ENCODE results near the gene GRM7. TPM values are rescaled to one million over a fixed set of nuclear protein-coding genes. Genes with fewer than 3 reads are reported as not detected.

GRM7 gene
- total and polyA plus RNA-seq, 2 of the 4 experiments (the other 2 are of a cell fraction) = not detected

DNA sequence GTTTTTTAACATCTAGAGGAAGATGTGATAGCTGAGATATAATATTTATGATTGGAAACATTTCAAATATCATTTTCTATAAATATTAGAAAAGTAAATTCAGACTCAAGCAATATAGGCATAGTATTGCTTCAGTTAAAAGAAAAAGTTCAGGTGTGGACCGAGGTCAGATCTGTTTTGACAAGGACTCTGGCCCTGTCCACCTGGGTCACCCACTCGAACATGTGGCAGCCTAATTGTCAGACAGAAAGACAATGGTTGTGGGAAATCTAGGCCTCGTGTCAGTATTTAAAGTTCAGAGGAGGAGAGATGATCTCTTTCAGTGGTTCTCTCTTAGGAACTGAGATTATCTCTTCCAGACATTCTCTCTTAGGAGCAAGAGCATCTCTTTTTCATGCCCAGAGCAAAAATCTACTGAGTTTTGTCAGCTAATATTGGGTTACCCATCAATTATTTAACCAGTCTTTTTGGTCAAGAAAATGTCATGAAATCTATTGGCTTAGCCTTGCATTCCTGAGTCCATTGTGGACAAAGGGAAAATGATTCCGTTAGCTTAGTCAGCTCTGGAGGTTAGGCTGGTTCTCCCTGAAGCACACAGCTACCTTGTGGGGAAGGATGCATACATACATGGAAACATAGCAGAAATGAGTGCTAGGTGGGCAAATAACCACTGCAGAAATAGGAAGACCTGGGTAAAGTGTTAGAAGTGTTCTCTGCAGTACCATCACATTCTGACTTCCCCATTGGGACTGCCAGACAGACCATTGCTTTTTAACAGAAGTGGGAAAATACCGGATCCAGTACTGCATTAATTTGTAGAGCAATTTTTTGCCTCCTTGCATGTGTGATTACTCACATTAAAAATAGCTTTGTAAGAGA, 343.3 kb downstream of the GRM7 start (continued):
- no peak for TF ChIP-seq MAZ (IDR thresholded peaks at IDR 0.05; ENCODE audit: borderline replicate concordance, low read depth, low read length)

GRCh38 chr3:7204848-7205156, 343.9 kb downstream of the GRM7 start:
- no peaks in the 10 kb centered on the region for H3K9me1 ChIP-seq (ENCODE audit: insufficient read depth, low read length)
- in situ Hi-C loops (cut with MboI; ENCODE audit: low sequenced_read_pairs) = no loop called here
- H4K91ac ChIP-seq (ENCODE audit: insufficient read depth, low read depth, low read length) = no peak overlapping the region
- no peak overlapping the region for H3K18ac ChIP-seq (ENCODE audit: low read depth, low read length)
- dilution Hi-C loops (cut with HindIII; ENCODE audit: low sequenced_read_pairs, unreplicated experiment) = no loop called here
- H3K27me3 ChIP-seq (ENCODE audit: control insufficient read depth, insufficient read depth, low read length) = no peaks in the 10 kb centered on the region
- H3K4me2 ChIP-seq (ENCODE audit: low read depth, low read length) = no peak overlapping the region
- H3K4ac ChIP-seq (ENCODE audit: low read depth, low read length) = no peak overlapping the region
- no peak overlapping the region for H2BK120ac ChIP-seq (ENCODE audit: low read depth, low read length)
- WGBS, 2 experiments (ENCODE audit: extremely low coverage in 2 of 2, insufficient read length in 1 of 2) = no CpG with 5 or more reads among the region's 2 CpGs
- ChIA-PET POLR2A (ENCODE audit: unreplicated experiment) (no interaction called here), CTCF (no interaction called here)
- H3K36me3 ChIP-seq (ENCODE audit: control insufficient read depth, insufficient read depth, low read length) = no peaks in the 10 kb centered on the region
- H2BK20ac ChIP-seq (ENCODE audit: low read depth, low read length) = no peak overlapping the region
- no peak overlapping the region for H3K27ac ChIP-seq (ENCODE audit: insufficient read depth, low read length)
- no peak overlapping the region for H2BK5ac ChIP-seq (ENCODE audit: low read depth, low read length, poor library complexity, severe bottlenecking)
- H3K4me1 ChIP-seq (ENCODE audit: control insufficient read depth, insufficient read depth, low read length) = no peaks in the 10 kb centered on the region
- H3K9ac ChIP-seq (ENCODE audit: low read depth, low read length) = no peak overlapping the region
- H3K4me3 ChIP-seq (ENCODE audit: insufficient read depth, low read depth, low read length) = no peak overlapping the region
- no peak for ATAC-seq (ENCODE audit: low read depth)
- H3K14ac ChIP-seq (replicated peaks; ENCODE audit: low read depth, low read length) = no peak overlapping the region
- TF ChIP-seq FOS (IDR thresholded peaks at IDR 0.05; ENCODE audit: low read depth, low read length) = no peak
- H4K5ac ChIP-seq (ENCODE audit: low read depth, low read length) = no peak overlapping the region
- BruUV-seq (replicated peaks) = no TSS peak
- H3K56ac ChIP-seq (ENCODE audit: extremely low read depth, insufficient read depth, low read length) = no peak overlapping the region
- no peak for DNase-seq
- H2BK15ac ChIP-seq (ENCODE audit: low read depth, low read length) = no peak overlapping the region
- H3K79me1 ChIP-seq (ENCODE audit: low read depth in 1 of 2, low read length in 2 of 2) = no peaks in the 10 kb centered on the region
- no peak overlapping the region for H2AK9ac ChIP-seq (replicated peaks; ENCODE audit: low read depth, low read length, poor library complexity)
- H3K23ac ChIP-seq (ENCODE audit: low read depth, low read length) = no peak overlapping the region
- H3K9me3 ChIP-seq (ENCODE audit: control insufficient read depth, insufficient read depth, low read length) = peaks cover 8% of the 10 kb centered on the region; the same call in 1 of the 2 replicates
- no peak overlapping the region for H2AFZ ChIP-seq (replicated peaks; ENCODE audit: low read length, poor library complexity)
- H2AK5ac ChIP-seq (ENCODE audit: low read depth, low read length) = no peak overlapping the region
- no peak overlapping the region for H4K8ac ChIP-seq (ENCODE audit: low read depth in 2 of 2, low read length in 2 of 2)
- no peaks in the 10 kb centered on the region for H4K20me1 ChIP-seq (ENCODE audit: insufficient read depth, low read length)
- intact Hi-C loops (cut with micrococcal nuclease) = no loop called here

Measured in IMR-90 (cell line).